K562 (cell line): Measurements from ENCODE around the gene AMBRA1. TPM values are rescaled to one million over a fixed set of nuclear protein-coding genes. Genes with fewer than 3 reads are reported as not detected.

Source experiments
- BRD9 ChIP-seq: fragments of 450-650 bp; IDR thresholded peaks from 2 replicates; pipeline ENCODE4 v1.6.1; 2018; ENCODE audit warnings: low read depth; ENCODE audit not compliant: partially characterized antibody
- CREM ChIP-seq: IDR thresholded peaks from 2 replicates; pipeline ENCODE4 v1.6.1; 2014; ENCODE audit warnings: antibody characterized with exemption, low read depth
- CXXC5 ChIP-seq: fragments of 250-450 bp; sonication (Bioruptor Pico); IDR thresholded peaks from 2 replicates; pipeline ENCODE4 v1.8.0; 2022; ENCODE audit warnings: inconsistent platforms, mild to moderate bottlenecking, moderate library complexity
- DACH1 ChIP-seq: fragments of 450-650 bp; IDR thresholded peaks from 2 replicates; pipeline ENCODE4 v1.6.1; 2018; ENCODE audit not compliant: partially characterized antibody
- HLTF ChIP-seq: fragments of 450-650 bp; IDR thresholded peaks from 2 replicates; pipeline ENCODE4 v1.6.1; 2016
- NCOR1 ChIP-seq: fragments of 450-650 bp; IDR thresholded peaks from 2 replicates; pipeline ENCODE4 v1.6.1; 2016; ENCODE audit warnings: mild to moderate bottlenecking, moderate library complexity
- PHB2 ChIP-seq: fragments of 450-650 bp; IDR thresholded peaks from 2 replicates; pipeline ENCODE4 v1.6.1; 2017; ENCODE audit warnings: low read depth
- PREB ChIP-seq: sonication (generic); formaldehyde crosslinking; IDR thresholded peaks from 2 replicates; pipeline ENCODE4 v1.8.1; 2023; ENCODE audit warnings: mild to moderate bottlenecking, missing genetic modification reagents
- RBM25 ChIP-seq: fragments of 200-400 bp; formaldehyde crosslinking; IDR thresholded peaks from 2 replicates; pipeline ENCODE4 v1.6.1; 2018; ENCODE audit warnings: low read length, low read depth, moderate library complexity; ENCODE audit not compliant: severe bottlenecking
- SMARCC2 ChIP-seq: fragments of 450-650 bp; IDR thresholded peaks from 2 replicates; pipeline ENCODE4 v1.6.1; 2017; ENCODE audit warnings: antibody characterized with exemption, moderate library complexity, mild to moderate bottlenecking, low read depth
- SOX6 ChIP-seq: fragments of 450-650 bp; IDR thresholded peaks from 2 replicates; pipeline ENCODE4 v1.6.1; 2014; ENCODE audit warnings: mild to moderate bottlenecking
- STAT5A ChIP-seq: IDR thresholded peaks from 2 replicates; pipeline ENCODE4 v1.6.1; 2012; ENCODE audit warnings: low read length, inconsistent platforms, borderline replicate concordance
- TCF3 ChIP-seq: sonication (generic); formaldehyde crosslinking; IDR thresholded peaks from 2 replicates; pipeline ENCODE4 v1.4.0; 2020; ENCODE audit warnings: mild to moderate bottlenecking, missing genetic modification reagents
- TOE1 ChIP-seq, 2 experiments: fragments of 450-650 bp in 1 of 2; sonication (generic) in 1 of 2; formaldehyde crosslinking in 1 of 2; IDR thresholded peaks; 2 replicates each; pipeline versions ENCODE4 v1.7.1 to v1.8.0; 2016 to 2022; ENCODE audit warnings: borderline replicate concordance in 2 of 2, mild to moderate bottlenecking in 2 of 2, antibody characterized with exemption in 1 of 2, inconsistent platforms in 1 of 2, low read depth in 1 of 2, missing genetic modification reagents in 1 of 2, moderate library complexity in 1 of 2
- YY1 ChIP-seq, 3 experiments: IDR thresholded peaks; 2 replicates each; pipeline ENCODE4 v1.6.1; 2011; ENCODE audit warnings: low read length in 2 of 3, mild to moderate bottlenecking in 2 of 3, moderate library complexity in 2 of 3, borderline replicate concordance in 1 of 3, control low read depth in 1 of 3, low read depth in 1 of 3; ENCODE audit not compliant: insufficient read depth in 3 of 3, insufficient replicate concordance in 2 of 3, control insufficient read depth in 1 of 3, insufficient read length in 1 of 3; ENCODE audit errors: extremely low read depth in 1 of 3
- polyA plus RNA-seq, 8 experiments: library from polyadenylated mRNA; depleted of rRNA in 4 of 8; stranded (reverse) in 5 of 8; unstranded in 3 of 8; fragments of >200 nt; fragmentation: Nextera tagmentation in 2 of 8; fragmentation: Illumina TruSeq in 1 of 8; extraction: Ambion mirVana in 2 of 8; extraction: Trizol in 1 of 8; gene quantifications; 2 replicates each; pipeline versions ENCODE4 v1.2.1 to v1.2.3, GENCODE V29; 2011 to 2014; ENCODE audit warnings: inconsistent platforms in 1 of 8, missing spikeins in 1 of 8
- total RNA-seq, 7 experiments: library from RNA; depleted of rRNA in 6 of 7; stranded (reverse); fragments of >200 nt in 6 of 7; fragmentation: Illumina TruSeq in 2 of 7; extraction: Trizol in 2 of 7; gene quantifications; 2 replicates each; pipeline versions ENCODE4 v1.2.1 to v1.2.3, GENCODE V29; 2011 to 2021; ENCODE audit warnings: low replicate concordance in 1 of 7
- TF ChIP-seq, protein P1 (sequence below): fragments of 250-450 bp; sonication (Bioruptor Pico); IDR thresholded peaks from 2 replicates; pipeline ENCODE4 v1.4.0; 2020; ENCODE audit warnings: mild to moderate bottlenecking, moderate library complexity, borderline replicate concordance
- TF ChIP-seq, protein P2 (sequence below): fragments of 450-650 bp; IDR thresholded peaks from 2 replicates; pipeline ENCODE4 v1.6.1; 2016; ENCODE audit warnings: antibody characterized with exemption
- TF ChIP-seq, protein P3 (sequence below), 2 experiments: fragments of 450-650 bp; conservative IDR thresholded peaks; 2 replicates each; pipeline ENCODE4 v1.6.1; 2017; ENCODE audit warnings: mild to moderate bottlenecking in 2 of 2, moderate library complexity in 2 of 2

Gene AMBRA1
- total and polyA plus RNA-seq, 9 of the 15 experiments (the other 6 are each of a cell fraction or from before 2014, with no cell fraction given): 0.15 to 24.5 (median 13.0) TPM

DNA sequence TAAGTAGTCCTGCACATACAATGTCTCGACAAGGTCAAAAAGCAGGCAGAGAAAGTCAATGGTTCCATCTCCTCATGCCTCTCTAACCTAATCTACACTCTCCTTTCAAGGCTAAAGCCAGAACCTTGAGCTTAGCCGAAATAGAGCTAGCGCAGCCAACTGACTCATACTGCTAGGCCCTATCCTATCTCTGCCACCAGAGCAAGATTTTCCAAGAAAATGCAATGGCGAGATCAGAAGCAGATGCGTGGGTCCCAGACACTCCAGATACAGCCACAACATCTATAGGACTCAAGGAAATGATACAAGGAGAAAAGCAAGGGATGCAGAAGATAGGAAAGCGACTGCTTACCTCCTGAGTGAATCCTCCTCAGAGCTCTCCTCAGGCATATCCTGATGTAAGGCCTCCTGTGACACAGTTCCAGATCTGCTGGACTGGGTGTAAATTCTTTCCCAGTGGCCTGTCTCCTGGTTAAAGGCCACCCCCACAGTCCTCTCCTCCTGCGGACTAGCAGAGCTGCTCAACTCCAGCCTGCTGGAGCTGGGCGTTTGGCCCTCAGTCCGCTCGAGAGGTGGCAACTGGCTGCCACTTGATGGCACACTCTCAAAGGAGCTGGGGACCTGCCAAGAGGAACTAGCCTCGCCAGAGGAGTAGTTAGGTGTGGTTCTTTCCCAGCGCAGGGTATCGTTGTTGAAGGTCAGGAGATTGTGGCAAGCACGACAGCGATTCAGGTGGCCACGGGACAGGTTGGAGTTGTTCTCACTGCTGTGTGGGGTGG lies 52.0 kb downstream of the AMBRA1 start (continued):
- TF ChIP-seq, protein P1, sequence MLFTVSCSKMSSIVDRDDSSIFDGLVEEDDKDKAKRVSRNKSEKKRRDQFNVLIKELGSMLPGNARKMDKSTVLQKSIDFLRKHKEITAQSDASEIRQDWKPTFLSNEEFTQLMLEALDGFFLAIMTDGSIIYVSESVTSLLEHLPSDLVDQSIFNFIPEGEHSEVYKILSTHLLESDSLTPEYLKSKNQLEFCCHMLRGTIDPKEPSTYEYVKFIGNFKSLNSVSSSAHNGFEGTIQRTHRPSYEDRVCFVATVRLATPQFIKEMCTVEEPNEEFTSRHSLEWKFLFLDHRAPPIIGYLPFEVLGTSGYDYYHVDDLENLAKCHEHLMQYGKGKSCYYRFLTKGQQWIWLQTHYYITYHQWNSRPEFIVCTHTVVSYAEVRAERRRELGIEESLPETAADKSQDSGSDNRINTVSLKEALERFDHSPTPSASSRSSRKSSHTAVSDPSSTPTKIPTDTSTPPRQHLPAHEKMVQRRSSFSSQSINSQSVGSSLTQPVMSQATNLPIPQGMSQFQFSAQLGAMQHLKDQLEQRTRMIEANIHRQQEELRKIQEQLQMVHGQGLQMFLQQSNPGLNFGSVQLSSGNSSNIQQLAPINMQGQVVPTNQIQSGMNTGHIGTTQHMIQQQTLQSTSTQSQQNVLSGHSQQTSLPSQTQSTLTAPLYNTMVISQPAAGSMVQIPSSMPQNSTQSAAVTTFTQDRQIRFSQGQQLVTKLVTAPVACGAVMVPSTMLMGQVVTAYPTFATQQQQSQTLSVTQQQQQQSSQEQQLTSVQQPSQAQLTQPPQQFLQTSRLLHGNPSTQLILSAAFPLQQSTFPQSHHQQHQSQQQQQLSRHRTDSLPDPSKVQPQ (CRISPR knock-in tag): no peak
- TF ChIP-seq SOX6 (peak; percentile 80), CREM (peak; percentile 21; the same call in 1 of the 2 replicates), STAT5A (peak; percentile 98), HLTF (0 out of 2 replicates have a peak, but pooled peaks have one; percentile 30), RBM25 (no peak), PHB2 (peak; percentile 78), YY1 (IDR thresholded peaks at IDR 0.05; ENCODE audit: borderline replicate concordance in 1 of 3, control insufficient read depth in 1 of 3, extremely low read depth in 1 of 3, insufficient read depth in 3 of 3, insufficient read length in 1 of 3, insufficient replicate concordance in 2 of 3, low read depth in 1 of 3, low read length in 2 of 3) (peak in 1 of 3 experiments; percentile 24), PREB (CRISPR knock-in tag) (no peak), SMARCC2 (peak; percentile 88), TCF3 (CRISPR knock-in tag) (peak; percentile 96), NCOR1 (peak; percentile 92), TOE1 (IDR thresholded peaks at IDR 0.05; ENCODE audit: borderline replicate concordance) (peak; percentile 34; the same call in 1 of the 2 replicates), TOE1 (CRISPR knock-in tag; IDR thresholded peaks at IDR 0.05; ENCODE audit: borderline replicate concordance, low read depth) (no peak), DACH1 (no peak), BRD9 (no peak), CXXC5 (CRISPR knock-in tag) (peak; percentile 84)
- TF ChIP-seq, protein P2, sequence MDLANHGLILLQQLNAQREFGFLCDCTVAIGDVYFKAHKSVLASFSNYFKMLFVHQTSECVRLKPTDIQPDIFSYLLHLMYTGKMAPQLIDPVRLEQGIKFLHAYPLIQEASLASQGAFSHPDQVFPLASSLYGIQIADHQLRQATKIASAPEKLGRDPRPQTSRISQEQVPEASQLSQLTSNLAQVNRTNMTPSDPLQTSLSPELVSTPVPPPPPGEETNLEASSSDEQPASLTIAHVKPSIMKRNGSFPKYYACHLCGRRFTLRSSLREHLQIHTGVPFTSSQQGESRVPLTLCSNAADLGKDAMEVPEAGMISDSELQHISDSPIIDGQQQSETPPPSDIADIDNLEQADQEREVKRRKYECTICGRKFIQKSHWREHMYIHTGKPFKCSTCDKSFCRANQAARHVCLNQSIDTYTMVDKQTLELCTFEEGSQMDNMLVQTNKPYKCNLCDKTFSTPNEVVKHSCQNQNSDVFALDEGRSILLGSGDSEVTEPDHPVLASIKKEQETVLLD: peak; percentile 67
- TF ChIP-seq, protein P3, sequence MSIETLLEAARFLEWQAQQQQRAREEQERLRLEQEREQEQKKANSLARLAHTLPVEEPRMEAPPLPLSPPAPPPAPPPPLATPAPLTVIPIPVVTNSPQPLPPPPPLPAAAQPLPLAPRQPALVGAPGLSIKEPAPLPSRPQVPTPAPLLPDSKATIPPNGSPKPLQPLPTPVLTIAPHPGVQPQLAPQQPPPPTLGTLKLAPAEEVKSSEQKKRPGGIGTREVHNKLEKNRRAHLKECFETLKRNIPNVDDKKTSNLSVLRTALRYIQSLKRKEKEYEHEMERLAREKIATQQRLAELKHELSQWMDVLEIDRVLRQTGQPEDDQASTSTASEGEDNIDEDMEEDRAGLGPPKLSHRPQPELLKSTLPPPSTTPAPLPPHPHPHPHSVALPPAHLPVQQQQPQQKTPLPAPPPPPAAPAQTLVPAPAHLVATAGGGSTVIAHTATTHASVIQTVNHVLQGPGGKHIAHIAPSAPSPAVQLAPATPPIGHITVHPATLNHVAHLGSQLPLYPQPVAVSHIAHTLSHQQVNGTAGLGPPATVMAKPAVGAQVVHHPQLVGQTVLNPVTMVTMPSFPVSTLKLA (conservative IDR thresholded peaks at IDR 0.05): peak in 1 of 2 experiments; percentile 66; a peak in 2 of 4 replicates
